H9 (cell line): ENCODE measurements around the gene NUDT22. TPM values are rescaled to one million over a fixed set of nuclear protein-coding genes. Genes with fewer than 3 reads are reported as not detected.

ENCODE experiments used
- DNase-seq: peaks from one replicate; pipeline ENCODE4 v3.0.0-alpha.2; 2017
- H2AFZ ChIP-seq: one replicate; pipeline ENCODE4 v1.6.1; 2013; ENCODE audit warnings: mild to moderate bottlenecking, low read length, control low read depth, moderate library complexity
- H2AK5ac ChIP-seq: 2 replicates; pipeline ENCODE4 v1.6.1; 2013; ENCODE audit warnings: low read length, control low read depth, mixed read lengths; ENCODE audit not compliant: insufficient read length
- H2BK120ac ChIP-seq: one replicate; pipeline ENCODE4 v1.6.1; 2013; ENCODE audit warnings: low read depth, mild to moderate bottlenecking, low read length, control low read depth, inconsistent platforms; ENCODE audit not compliant: poor library complexity, severe bottlenecking
- H2BK12ac ChIP-seq: 2 replicates; pipeline ENCODE4 v1.6.1; 2013; ENCODE audit warnings: low read length, control low read depth, mixed read lengths, low read depth; ENCODE audit not compliant: insufficient read length
- H2BK15ac ChIP-seq: 2 replicates; pipeline ENCODE4 v1.6.1; 2013; ENCODE audit warnings: low read depth, low read length, control low read depth
- H2BK20ac ChIP-seq: one replicate; pipeline ENCODE4 v1.6.1; 2013; ENCODE audit warnings: low read depth, mild to moderate bottlenecking, low read length, control low read depth, inconsistent platforms; ENCODE audit not compliant: poor library complexity, severe bottlenecking
- H2BK5ac ChIP-seq: 2 replicates; pipeline ENCODE4 v1.6.1; 2013; ENCODE audit warnings: low read length, control low read depth, mixed read lengths; ENCODE audit not compliant: insufficient read length
- H3K14ac ChIP-seq: 2 replicates; pipeline ENCODE4 v1.6.1; 2013; ENCODE audit warnings: low read length, control low read depth; ENCODE audit not compliant: insufficient read depth
- H3K18ac ChIP-seq: 2 replicates; pipeline ENCODE4 v1.6.1; 2013; ENCODE audit warnings: low read depth, mild to moderate bottlenecking, mixed read lengths, low read length, control low read depth; ENCODE audit not compliant: insufficient read length
- H3K23ac ChIP-seq: 2 replicates; pipeline ENCODE4 v1.6.1; 2013; ENCODE audit warnings: low read length, control low read depth, mixed read lengths, low read depth; ENCODE audit not compliant: insufficient read length
- H3K23me2 ChIP-seq: 2 replicates; pipeline ENCODE4 v1.6.1; 2013; ENCODE audit warnings: low read depth, mild to moderate bottlenecking, mixed read lengths, low read length, control low read depth; ENCODE audit not compliant: insufficient read length, poor library complexity, severe bottlenecking
- H3K27ac ChIP-seq: 2 replicates; pipeline ENCODE4 v1.5.1; 2013; ENCODE audit warnings: low read length, control low read depth, mixed read lengths, low read depth; ENCODE audit not compliant: insufficient read length
- H3K27me3 ChIP-seq: 2 replicates; pipeline ENCODE4 v1.6.1; 2013; ENCODE audit warnings: low read length, control low read depth, inconsistent platforms; ENCODE audit not compliant: insufficient read depth
- H3K4ac ChIP-seq: 2 replicates; pipeline ENCODE4 v1.6.1; 2013; ENCODE audit warnings: low read depth, mild to moderate bottlenecking, control low read depth, inconsistent platforms, low read length, moderate library complexity
- H3K4me1 ChIP-seq: 2 replicates; pipeline ENCODE4 v1.6.1; 2013; ENCODE audit warnings: low read length, control low read depth, inconsistent platforms; ENCODE audit not compliant: insufficient read depth
- H3K4me2 ChIP-seq: 2 replicates; pipeline ENCODE4 v1.6.1; 2013; ENCODE audit warnings: low read length, control low read depth, mixed read lengths; ENCODE audit not compliant: insufficient read length, insufficient read depth
- H3K56ac ChIP-seq: 2 replicates; pipeline ENCODE4 v1.6.1; 2013; ENCODE audit warnings: low read depth, mild to moderate bottlenecking, mixed read lengths, low read length, control low read depth; ENCODE audit not compliant: insufficient read length
- H3K79me1 ChIP-seq: 2 replicates; pipeline ENCODE4 v1.6.1; 2013; ENCODE audit warnings: low read depth, mild to moderate bottlenecking, moderate library complexity, low read length, control low read depth, inconsistent platforms; ENCODE audit not compliant: insufficient read depth, poor library complexity, severe bottlenecking
- H3K79me2 ChIP-seq: 2 replicates; pipeline ENCODE4 v1.6.1; 2013; ENCODE audit warnings: low read length, control low read depth, inconsistent platforms; ENCODE audit not compliant: insufficient read depth
- H3K9ac ChIP-seq: 2 replicates; pipeline ENCODE4 v1.6.1; 2013; ENCODE audit warnings: low read length, control low read depth, mixed read lengths; ENCODE audit not compliant: insufficient read length; ENCODE audit errors: extremely low read depth
- H3K9me3 ChIP-seq: one replicate; pipeline ENCODE4 v1.6.1; 2013; ENCODE audit warnings: low read depth, low read length, inconsistent platforms; ENCODE audit not compliant: control insufficient read depth
- H3T11ph ChIP-seq: one replicate; pipeline ENCODE4 v1.6.1; 2013; ENCODE audit warnings: mild to moderate bottlenecking, low read length, control low read depth, inconsistent platforms
- H4K20me1 ChIP-seq: one replicate; pipeline ENCODE4 v1.6.1; 2013; ENCODE audit not compliant: control insufficient read depth, insufficient read length, insufficient read depth
- H4K5ac ChIP-seq: 2 replicates; pipeline ENCODE4 v1.6.1; 2013; ENCODE audit warnings: low read depth, mild to moderate bottlenecking, mixed read lengths, low read length, control low read depth; ENCODE audit not compliant: insufficient read length
- H4K8ac ChIP-seq: replicated peaks from 2 replicates; pipeline ENCODE4 v1.6.1; 2013; ENCODE audit warnings: low read length, control low read depth, mixed read lengths, low read depth; ENCODE audit not compliant: insufficient read length
- H4K91ac ChIP-seq: 2 replicates; pipeline ENCODE4 v1.6.1; 2013; ENCODE audit warnings: low read depth, mild to moderate bottlenecking, moderate library complexity, mixed read lengths, low read length, control low read depth; ENCODE audit not compliant: insufficient read length
- H3K27ac Mint-ChIP-seq, 3 experiments: 2 replicates in 2 of 3; 3 replicates in 1 of 3; pipeline ENCODE4 v1.8.0; 2020 to 2021; ENCODE audit warnings: mixed read lengths in 3 of 3, mild to moderate bottlenecking in 1 of 3, moderate library complexity in 1 of 3
- H3K27me3 Mint-ChIP-seq: 2 replicates; pipeline ENCODE4 v1.8.0; 2021; ENCODE audit warnings: low read depth, mild to moderate bottlenecking, moderate library complexity, mixed read lengths
- H3K36me3 Mint-ChIP-seq, 3 experiments: 2 replicates in 2 of 3; 3 replicates in 1 of 3; pipeline ENCODE4 v1.8.0; 2020 to 2021; ENCODE audit warnings: low read depth in 3 of 3, mixed read lengths in 3 of 3; ENCODE audit not compliant: insufficient read depth in 1 of 3
- H3K4me1 Mint-ChIP-seq, 2 experiments: 2 replicates each; pipeline ENCODE4 v1.8.0; 2020; ENCODE audit warnings: mixed read lengths in 2 of 2
- H3K4me3 Mint-ChIP-seq, 2 experiments: 2 replicates in 1 of 2; 3 replicates in 1 of 2; pipeline ENCODE4 v1.8.0; 2020 to 2021; ENCODE audit warnings: mild to moderate bottlenecking in 2 of 2, mixed read lengths in 2 of 2, moderate library complexity in 1 of 2
- H3K9me3 Mint-ChIP-seq, 2 experiments: 2 replicates in 1 of 2; 3 replicates in 1 of 2; pipeline ENCODE4 v1.8.0; 2020; ENCODE audit warnings: mild to moderate bottlenecking in 2 of 2, mixed read lengths in 2 of 2, moderate library complexity in 1 of 2
- WGBS: extraction: QIAGEN DNeasy Blood & Tissue Kit; methylation state at CpG from one replicate; pipeline ENCODE4 v1.1.7; 2013; ENCODE audit warnings: missing lambda C conversion rate, low lambda C conversion rate, mixed read lengths; ENCODE audit not compliant: insufficient read length; ENCODE audit errors: extremely low coverage; 5-methylcytosine and 5-hydroxymethylcytosine counted together
- total RNA-seq: library from RNA; stranded (reverse); gene quantifications from 2 replicates; pipeline ENCODE4 v1.2.1, GENCODE V29; 2021
- TF ChIP-seq, protein P1 (sequence below): fragments of 200-600 bp; sonication (generic); conservative IDR thresholded peaks from 3 replicates; pipeline ENCODE4 v1.8.0; 2021; ENCODE audit warnings: antibody characterized with exemption, mild to moderate bottlenecking

Gene NUDT22
- total RNA-seq, 1 experiment from 2014 or later: 39.6 TPM

- Histone ChIP-seq H4K91ac (no peak overlapping the region), H3K56ac (no peak overlapping the region), H3T11ph (no peak overlapping the region), H3K9ac (no peak overlapping the region), H4K20me1 (no peaks in the 10 kb centered on the region), H3K4ac (no peak overlapping the region), H4K5ac (no peak overlapping the region), H2AK5ac (no peak overlapping the region), H3K27me3 (no peaks in the 10 kb centered on the region), H3K27ac (no peak overlapping the region), H3K79me1 (no peaks in the 10 kb centered on the region), H4K8ac (no peak overlapping the region), H3K4me2 (no peak overlapping the region), H2BK5ac (no peak overlapping the region), H2BK12ac (no peak overlapping the region), H3K14ac (no peak overlapping the region), H2BK20ac (no peak overlapping the region), H2BK120ac (no peak overlapping the region), H3K4me1 (no peaks in the 10 kb centered on the region), H3K23ac (no peak overlapping the region), H3K9me3 (no peaks in the 10 kb centered on the region), H2BK15ac (no peak overlapping the region), H2AFZ (no peak overlapping the region), H3K79me2 (no peaks in the 10 kb centered on the region), H3K23me2 (peaks cover 4% of the 10 kb centered on the region), H3K18ac (no peak overlapping the region)
- no CpG with 5 or more reads among the region's 10 CpGs for WGBS
- peak overlapping the region in 2 of 3 experiments; percentile 44 to 49; a peak in 3 of 7 replicates for H3K27ac Mint-ChIP-seq
- H3K27me3 Mint-ChIP-seq: no peaks in the 10 kb centered on the region
- H3K4me1 Mint-ChIP-seq: peaks cover 11 to 21% of the 10 kb centered on the region in 2 experiments
- TF ChIP-seq, protein P1, sequence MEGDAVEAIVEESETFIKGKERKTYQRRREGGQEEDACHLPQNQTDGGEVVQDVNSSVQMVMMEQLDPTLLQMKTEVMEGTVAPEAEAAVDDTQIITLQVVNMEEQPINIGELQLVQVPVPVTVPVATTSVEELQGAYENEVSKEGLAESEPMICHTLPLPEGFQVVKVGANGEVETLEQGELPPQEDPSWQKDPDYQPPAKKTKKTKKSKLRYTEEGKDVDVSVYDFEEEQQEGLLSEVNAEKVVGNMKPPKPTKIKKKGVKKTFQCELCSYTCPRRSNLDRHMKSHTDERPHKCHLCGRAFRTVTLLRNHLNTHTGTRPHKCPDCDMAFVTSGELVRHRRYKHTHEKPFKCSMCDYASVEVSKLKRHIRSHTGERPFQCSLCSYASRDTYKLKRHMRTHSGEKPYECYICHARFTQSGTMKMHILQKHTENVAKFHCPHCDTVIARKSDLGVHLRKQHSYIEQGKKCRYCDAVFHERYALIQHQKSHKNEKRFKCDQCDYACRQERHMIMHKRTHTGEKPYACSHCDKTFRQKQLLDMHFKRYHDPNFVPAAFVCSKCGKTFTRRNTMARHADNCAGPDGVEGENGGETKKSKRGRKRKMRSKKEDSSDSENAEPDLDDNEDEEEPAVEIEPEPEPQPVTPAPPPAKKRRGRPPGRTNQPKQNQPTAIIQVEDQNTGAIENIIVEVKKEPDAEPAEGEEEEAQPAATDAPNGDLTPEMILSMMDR: no peak
- DNase-seq: no peak
- H3K9me3 Mint-ChIP-seq: no peaks in the 10 kb centered on the region
- peaks cover 36 to 80% (median 58%) of the 10 kb centered on the region in 3 experiments for H3K36me3 Mint-ChIP-seq
- H3K4me3 Mint-ChIP-seq: no peak overlapping the region; a peak in 1 of 5 replicates
These were observed 38.3 kb downstream of the NUDT22 start for GRCh38 chr11:64264371-64264852.
